ENCODE data around the gene HSPA14. TPM values are rescaled to one million over a fixed set of nuclear protein-coding genes. Genes with fewer than 3 reads are reported as not detected.

The HSPA14 gene
- polyA plus RNA-seq, 1 donor (not counting 4 experiments of a cell fraction or from before 2014, with no cell fraction given), result 29.5 TPM

DNA sequence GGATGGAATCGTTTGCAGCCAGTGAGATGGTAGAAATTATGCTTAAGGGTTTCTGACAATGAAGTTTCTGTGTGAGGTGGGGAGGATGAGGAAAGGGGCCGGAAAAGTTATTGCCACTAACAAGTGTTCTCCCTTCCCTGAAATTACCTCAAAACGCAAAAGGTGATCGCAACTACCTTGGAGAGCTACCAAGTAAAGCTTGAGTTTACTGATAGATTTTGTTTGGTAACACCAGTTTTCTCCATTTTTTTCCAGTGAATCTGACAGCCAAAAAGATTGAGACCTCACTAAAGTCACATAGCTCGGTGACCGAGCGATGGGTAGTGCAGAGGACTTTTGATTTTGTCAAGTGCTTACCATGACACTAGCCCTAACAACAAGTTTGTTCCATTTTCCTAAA, 42.1 kb downstream of the HSPA14 start:
- Histone ChIP-seq H3K9ac (ENCODE audit: control insufficient read depth, extremely low read depth, insufficient read depth, low read length) (peak overlapping the region; percentile 99), H3K27me3 (ENCODE audit: control insufficient read depth, extremely low read depth, insufficient read depth, low read length) (no peaks in the 10 kb centered on the region), H4K20me1 (ENCODE audit: control insufficient read depth, extremely low read depth, insufficient read depth, low read length) (no peaks in the 10 kb centered on the region), H3K79me2 (ENCODE audit: control insufficient read depth, insufficient read depth, low read length) (peaks cover 77% of the 10 kb centered on the region), H3K36me3 (ENCODE audit: control insufficient read depth in 2 of 2, extremely low read depth in 1 of 2, insufficient read depth in 2 of 2, low read length in 2 of 2) (peaks cover 2 to 7% of the 10 kb centered on the region in 2 experiments), H3K27ac (ENCODE audit: control insufficient read depth, insufficient read depth, low read length) (peak overlapping the region; percentile 96), H3K4me3 (ENCODE audit: control insufficient read depth in 2 of 3, extremely low read depth in 1 of 3, insufficient read depth in 2 of 3, low read depth in 1 of 3, low read length in 3 of 3) (peak overlapping the region; percentile 0 to 89 (median 80)), H3K4me2 (ENCODE audit: control insufficient read depth, extremely low read depth, insufficient read depth, low read depth, low read length) (peak overlapping the region; percentile 97), H3K4me1 (ENCODE audit: control insufficient read depth, extremely low read depth, insufficient read depth, low read length) (peaks cover 20% of the 10 kb centered on the region), H2AFZ (ENCODE audit: control insufficient read depth, low read length) (peak overlapping the region; percentile 76), H3K9me3 (ENCODE audit: control insufficient read depth, low read depth, low read length) (no peaks in the 10 kb centered on the region), H3K9me1 (ENCODE audit: control insufficient read depth, extremely low read depth, insufficient read depth, low read length) (peaks cover 2% of the 10 kb centered on the region)
- no peak for FAIRE-seq
- DNase-seq (ENCODE audit: low read depth, low spot score), result no peak
- dilution Hi-C loops (cut with MboI; ENCODE audit: extremely low pct_ligation_motif_present, low sequenced_read_pairs), result no loop called here
- no peak for TF ChIP-seq EZH2 (IDR thresholded peaks at IDR 0.05; ENCODE audit: low read length)
- TF ChIP-seq, protein P1, sequence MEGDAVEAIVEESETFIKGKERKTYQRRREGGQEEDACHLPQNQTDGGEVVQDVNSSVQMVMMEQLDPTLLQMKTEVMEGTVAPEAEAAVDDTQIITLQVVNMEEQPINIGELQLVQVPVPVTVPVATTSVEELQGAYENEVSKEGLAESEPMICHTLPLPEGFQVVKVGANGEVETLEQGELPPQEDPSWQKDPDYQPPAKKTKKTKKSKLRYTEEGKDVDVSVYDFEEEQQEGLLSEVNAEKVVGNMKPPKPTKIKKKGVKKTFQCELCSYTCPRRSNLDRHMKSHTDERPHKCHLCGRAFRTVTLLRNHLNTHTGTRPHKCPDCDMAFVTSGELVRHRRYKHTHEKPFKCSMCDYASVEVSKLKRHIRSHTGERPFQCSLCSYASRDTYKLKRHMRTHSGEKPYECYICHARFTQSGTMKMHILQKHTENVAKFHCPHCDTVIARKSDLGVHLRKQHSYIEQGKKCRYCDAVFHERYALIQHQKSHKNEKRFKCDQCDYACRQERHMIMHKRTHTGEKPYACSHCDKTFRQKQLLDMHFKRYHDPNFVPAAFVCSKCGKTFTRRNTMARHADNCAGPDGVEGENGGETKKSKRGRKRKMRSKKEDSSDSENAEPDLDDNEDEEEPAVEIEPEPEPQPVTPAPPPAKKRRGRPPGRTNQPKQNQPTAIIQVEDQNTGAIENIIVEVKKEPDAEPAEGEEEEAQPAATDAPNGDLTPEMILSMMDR (optimal IDR thresholded peaks at IDR 0.05 in 1 of 3, IDR thresholded peaks at IDR 0.05 in 1 of 3, conservative IDR thresholded peaks at IDR 0.05 in 1 of 3; ENCODE audit: extremely low read depth in 1 of 3, insufficient read depth in 2 of 3, low read length in 3 of 3), result no peak

- Histone ChIP-seq H3K4me2 (ENCODE audit: control insufficient read depth, extremely low read depth, insufficient read depth, low read depth, low read length) (no peak overlapping the region), H2AFZ (ENCODE audit: control insufficient read depth, low read length) (no peak overlapping the region), H3K36me3 (ENCODE audit: control insufficient read depth in 2 of 2, extremely low read depth in 1 of 2, insufficient read depth in 2 of 2, low read length in 2 of 2) (peaks cover 2 to 8% of the 10 kb centered on the region in 2 experiments), H3K27me3 (ENCODE audit: control insufficient read depth, extremely low read depth, insufficient read depth, low read length) (no peaks in the 10 kb centered on the region), H3K9ac (ENCODE audit: control insufficient read depth, extremely low read depth, insufficient read depth, low read length) (no peak overlapping the region), H3K4me1 (ENCODE audit: control insufficient read depth, extremely low read depth, insufficient read depth, low read length) (peaks cover 8% of the 10 kb centered on the region), H3K79me2 (ENCODE audit: control insufficient read depth, insufficient read depth, low read length) (peaks cover 81% of the 10 kb centered on the region), H3K9me1 (ENCODE audit: control insufficient read depth, extremely low read depth, insufficient read depth, low read length) (peaks cover 2% of the 10 kb centered on the region), H3K9me3 (ENCODE audit: control insufficient read depth, low read depth, low read length) (no peaks in the 10 kb centered on the region), H3K4me3 (ENCODE audit: control insufficient read depth in 2 of 3, extremely low read depth in 1 of 3, insufficient read depth in 2 of 3, low read depth in 1 of 3, low read length in 3 of 3) (no peak overlapping the region), H3K27ac (ENCODE audit: control insufficient read depth, insufficient read depth, low read length) (no peak overlapping the region), H4K20me1 (ENCODE audit: control insufficient read depth, extremely low read depth, insufficient read depth, low read length) (no peaks in the 10 kb centered on the region)
- TF ChIP-seq, protein P1 (optimal IDR thresholded peaks at IDR 0.05 in 1 of 3, IDR thresholded peaks at IDR 0.05 in 1 of 3, conservative IDR thresholded peaks at IDR 0.05 in 1 of 3; ENCODE audit: extremely low read depth in 1 of 3, insufficient read depth in 2 of 3, low read length in 3 of 3), result no peak
- TF ChIP-seq EZH2 (IDR thresholded peaks at IDR 0.05; ENCODE audit: low read length), result no peak
- dilution Hi-C loops (cut with MboI; ENCODE audit: extremely low pct_ligation_motif_present, low sequenced_read_pairs), result no loop called here
- FAIRE-seq, result no peak
- no peak for DNase-seq (ENCODE audit: low read depth, low spot score)
Observed at GRCh38 chr10:14884082-14884481, 46.0 kb downstream of the HSPA14 start.
